CD4-positive, alpha-beta T cell treated with Interleukin-1 beta for 1 hour (primary cell): ENCODE results near the gene ACBD4.
A peak's percentile ranks its signal among the peaks of the same experiment; 100 is the strongest.
"Not testable (repeated sequence)": the region's sequence is repeated elsewhere in the genome, so short reads cannot be mapped to it uniquely, and the experiment has no call there.

ENCODE experiments used
- DNase-seq, 2 donors: peaks; one replicate each; pipeline ENCODE4 v3.0.0-alpha.2; 2020 to 2022

ACBD4 gene

GRCh38 chr17:45121055-45121454 is 14.4 kb upstream of the ACBD4 start:
- no peak for DNase-seq

GRCh38 chr17:45123076-45123770 is 12.3 kb upstream of the ACBD4 start:
- no peak for DNase-seq

GRCh38 chr17:45123930-45124796 is 11.3 kb upstream of the ACBD4 start:
- peak; percentile 12 to 71 for DNase-seq

GRCh38 chr17:45124797-45125122 is 10.7 kb upstream of the ACBD4 start:
- not testable (repeated sequence) for DNase-seq

- no peak for DNase-seq
Observed at GRCh38 chr17:45125509-45125908, 10.0 kb upstream of the ACBD4 start.

GRCh38 chr17:45127207-45127547 is 8.3 kb upstream of the ACBD4 start:
- DNase-seq: no peak

- no peak for DNase-seq
Observed at GRCh38 chr17:45127548-45128300, 7.8 kb upstream of the ACBD4 start.

- no peak for DNase-seq
Observed at GRCh38 chr17:45128331-45128730, 7.2 kb upstream of the ACBD4 start.

- DNase-seq: no peak
Observed at GRCh38 chr17:45128989-45129388, 6.5 kb upstream of the ACBD4 start.

GRCh38 chr17:45129426-45129939 is 6.0 kb upstream of the ACBD4 start:
- DNase-seq: no peak

- DNase-seq: no peak
Observed at GRCh38 chr17:45129940-45130680, 5.4 kb upstream of the ACBD4 start.

- DNase-seq: no peak
Observed at GRCh38 chr17:45130681-45131615, 4.5 kb upstream of the ACBD4 start.

- DNase-seq: peak; percentile 30 to 35
Observed at GRCh38 chr17:45131616-45132319, 3.7 kb upstream of the ACBD4 start.

GRCh38 chr17:45132320-45132571 is 3.2 kb upstream of the ACBD4 start, which contains the start of gene PLCD3:
Gene PLCD3 (minus strand): TSS chr17:45132515. CDS start chr17:45132410, 105 bp downstream.
- DNase-seq: peak in 1 of 2 donors; percentile 73

GRCh38 chr17:45132572-45133463 is 2.7 kb upstream of the ACBD4 start:
- DNase-seq: peak; percentile 72 to 73

GRCh38 chr17:45135978-45136791 is 698 bp downstream of the ACBD4 start:
- no peak for DNase-seq

GRCh38 chr17:45136846-45137560 is 1.5 kb downstream of the ACBD4 start:
- no peak for DNase-seq

GRCh38 chr17:45137561-45138305 is 2.2 kb downstream of the ACBD4 start:
- DNase-seq: no peak
